Keratinocyte (primary cell): ENCODE measurements around the gene ALKBH5. TPM values are rescaled to one million over a fixed set of nuclear protein-coding genes. Genes with fewer than 3 reads are reported as not detected.

ENCODE experiments used
- DNase-seq: peaks from one replicate; pipeline ENCODE4 v3.0.0-alpha.2; 2011; ENCODE audit warnings: low read depth, missing footprints, low spot score
- FAIRE-seq: peaks from 2 replicates; lab custom pipeline; 2011; peaks lifted over from hg19 to GRCh38; lab: Jason Lieb, UNC
- H2AFZ ChIP-seq: 2 replicates; pipeline ENCODE4 v1.6.0; 2012; ENCODE audit warnings: low read length, control low read depth, inconsistent platforms; ENCODE audit not compliant: control insufficient read depth
- H3K27ac ChIP-seq: 2 replicates; pipeline ENCODE4 v1.5.1; 2011; ENCODE audit warnings: low read length; ENCODE audit not compliant: control insufficient read depth, insufficient read depth
- H3K27me3 ChIP-seq: 3 replicates; pipeline ENCODE4 v1.6.0; 2011; ENCODE audit warnings: low read length; ENCODE audit not compliant: control insufficient read depth, insufficient read depth; ENCODE audit errors: extremely low read depth
- H3K36me3 ChIP-seq, 2 experiments: 2 replicates in 1 of 2; 3 replicates in 1 of 2; pipeline ENCODE4 v1.5.1; 2011; ENCODE audit warnings: low read length in 2 of 2, mild to moderate bottlenecking in 1 of 2; ENCODE audit not compliant: control insufficient read depth in 2 of 2, insufficient read depth in 2 of 2; ENCODE audit errors: extremely low read depth in 1 of 2
- H3K4me1 ChIP-seq: 3 replicates; pipeline ENCODE4 v1.5.1; 2011; ENCODE audit warnings: low read length; ENCODE audit not compliant: control insufficient read depth, insufficient read depth; ENCODE audit errors: extremely low read depth
- H3K4me2 ChIP-seq: 3 replicates; pipeline ENCODE4 v1.6.0; 2011; ENCODE audit warnings: low read depth, low read length; ENCODE audit not compliant: control insufficient read depth, insufficient read depth; ENCODE audit errors: extremely low read depth
- H3K4me3 ChIP-seq, 3 experiments: fragments of 200-600 bp in 1 of 3; sonication (generic) in 1 of 3; 2 replicates in 2 of 3; 3 replicates in 1 of 3; pipeline ENCODE4 v1.5.1; 2011 to 2016; ENCODE audit warnings: low read length in 3 of 3, mild to moderate bottlenecking in 3 of 3, control low read depth in 2 of 3, inconsistent platforms in 1 of 3, low read depth in 1 of 3, mixed read lengths in 1 of 3, mixed run types in 1 of 3, moderate library complexity in 1 of 3; ENCODE audit not compliant: control insufficient read depth in 2 of 3, insufficient read depth in 2 of 3; ENCODE audit errors: extremely low read depth in 1 of 3
- H3K79me2 ChIP-seq: 2 replicates; pipeline ENCODE4 v1.6.0; 2012; ENCODE audit warnings: low read length; ENCODE audit not compliant: control insufficient read depth, insufficient read depth
- H3K9ac ChIP-seq: 3 replicates; pipeline ENCODE4 v1.6.0; 2011; ENCODE audit warnings: low read length; ENCODE audit not compliant: control insufficient read depth, insufficient read depth; ENCODE audit errors: extremely low read depth
- H3K9me1 ChIP-seq: 3 replicates; pipeline ENCODE4 v1.6.0; 2011; ENCODE audit warnings: low read length; ENCODE audit not compliant: control insufficient read depth, insufficient read depth; ENCODE audit errors: extremely low read depth
- H3K9me3 ChIP-seq: 2 replicates; pipeline ENCODE4 v1.5.1; 2012; ENCODE audit warnings: low read depth, low read length; ENCODE audit not compliant: control insufficient read depth
- H4K20me1 ChIP-seq: 3 replicates; pipeline ENCODE4 v1.6.0; 2011; ENCODE audit warnings: low read length; ENCODE audit not compliant: control insufficient read depth, insufficient read depth; ENCODE audit errors: extremely low read depth
- EZH2 ChIP-seq: IDR thresholded peaks from one replicate; pipeline ENCODE4 v1.6.1; 2012; ENCODE audit warnings: inconsistent platforms, mild to moderate bottlenecking, low read length, moderate library complexity
- dilution Hi-C: fragments of 300-500 bp; cut with MboI; formaldehyde crosslinking; loops from one replicate; pipeline ENCODE4 v1.7.0; 2020; ENCODE audit warnings: low sequenced_read_pairs; ENCODE audit not compliant: extremely low pct_ligation_motif_present
- polyA plus RNA-seq, 5 experiments: library from polyadenylated mRNA; depleted of rRNA in 3 of 5; stranded (reverse) in 3 of 5; stranded (forward) in 1 of 5; unstranded in 1 of 5; fragments of >200 nt; gene quantifications; 1 replicate in 1 of 5; 2 replicates in 3 of 5; 3 replicates in 1 of 5; pipeline versions ENCODE4 v1.2.1 to v1.2.3, GENCODE V29; 2011 to 2012; ENCODE audit warnings: missing spikeins in 2 of 5, low read depth in 1 of 5, low replicate concordance in 1 of 5
- TF ChIP-seq, protein P1 (sequence below), 3 experiments: IDR thresholded peaks in 1 of 3; conservative IDR thresholded peaks in 1 of 3; optimal IDR thresholded peaks in 1 of 3; 2 replicates in 2 of 3; 3 replicates in 1 of 3; pipeline versions ENCODE3 to v1.5.1; 2011; ENCODE audit warnings: low read length in 3 of 3, mild to moderate bottlenecking in 3 of 3, moderate library complexity in 2 of 3, control low read depth in 1 of 3, inconsistent platforms in 1 of 3; ENCODE audit not compliant: insufficient read depth in 2 of 3; ENCODE audit errors: extremely low read depth in 1 of 3

ALKBH5 gene
- polyA plus RNA-seq, 1 donor (not counting 4 experiments of a cell fraction or from before 2014, with no cell fraction given), result 50.2 TPM

DNA sequence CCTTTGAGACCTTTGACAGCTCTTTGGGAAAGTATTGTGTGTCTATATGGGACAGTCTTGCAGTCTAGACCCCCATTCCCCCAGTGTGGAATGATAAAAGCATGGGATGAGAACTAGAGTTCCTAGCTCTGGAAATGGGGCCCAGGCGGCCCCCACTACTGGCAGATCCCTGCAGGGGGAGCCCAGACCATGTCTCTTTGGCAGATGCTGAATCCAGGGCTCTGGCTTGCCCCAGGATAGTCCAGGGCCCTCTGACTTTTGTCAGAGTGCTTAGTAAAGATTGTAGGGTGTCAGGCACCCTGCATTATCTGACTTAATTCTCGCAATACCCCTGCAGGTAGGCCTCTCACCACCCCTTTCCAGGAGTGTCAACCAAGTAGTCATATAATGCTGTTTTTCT lies 8.3 kb downstream of the ALKBH5 start:
- Histone ChIP-seq H3K9ac (no peak overlapping the region), H3K36me3 (peaks cover 14 to 18% of the 10 kb centered on the region in 2 experiments)
- TF ChIP-seq EZH2, result no peak
- TF ChIP-seq, protein P1, sequence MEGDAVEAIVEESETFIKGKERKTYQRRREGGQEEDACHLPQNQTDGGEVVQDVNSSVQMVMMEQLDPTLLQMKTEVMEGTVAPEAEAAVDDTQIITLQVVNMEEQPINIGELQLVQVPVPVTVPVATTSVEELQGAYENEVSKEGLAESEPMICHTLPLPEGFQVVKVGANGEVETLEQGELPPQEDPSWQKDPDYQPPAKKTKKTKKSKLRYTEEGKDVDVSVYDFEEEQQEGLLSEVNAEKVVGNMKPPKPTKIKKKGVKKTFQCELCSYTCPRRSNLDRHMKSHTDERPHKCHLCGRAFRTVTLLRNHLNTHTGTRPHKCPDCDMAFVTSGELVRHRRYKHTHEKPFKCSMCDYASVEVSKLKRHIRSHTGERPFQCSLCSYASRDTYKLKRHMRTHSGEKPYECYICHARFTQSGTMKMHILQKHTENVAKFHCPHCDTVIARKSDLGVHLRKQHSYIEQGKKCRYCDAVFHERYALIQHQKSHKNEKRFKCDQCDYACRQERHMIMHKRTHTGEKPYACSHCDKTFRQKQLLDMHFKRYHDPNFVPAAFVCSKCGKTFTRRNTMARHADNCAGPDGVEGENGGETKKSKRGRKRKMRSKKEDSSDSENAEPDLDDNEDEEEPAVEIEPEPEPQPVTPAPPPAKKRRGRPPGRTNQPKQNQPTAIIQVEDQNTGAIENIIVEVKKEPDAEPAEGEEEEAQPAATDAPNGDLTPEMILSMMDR (optimal IDR thresholded peaks at IDR 0.05 in 1 of 3, IDR thresholded peaks at IDR 0.05 in 1 of 3, conservative IDR thresholded peaks at IDR 0.05 in 1 of 3; ENCODE audit: extremely low read depth in 1 of 3, insufficient read depth in 2 of 3, low read length in 3 of 3), result peak; percentile 10 to 28 (median 13)

DNA sequence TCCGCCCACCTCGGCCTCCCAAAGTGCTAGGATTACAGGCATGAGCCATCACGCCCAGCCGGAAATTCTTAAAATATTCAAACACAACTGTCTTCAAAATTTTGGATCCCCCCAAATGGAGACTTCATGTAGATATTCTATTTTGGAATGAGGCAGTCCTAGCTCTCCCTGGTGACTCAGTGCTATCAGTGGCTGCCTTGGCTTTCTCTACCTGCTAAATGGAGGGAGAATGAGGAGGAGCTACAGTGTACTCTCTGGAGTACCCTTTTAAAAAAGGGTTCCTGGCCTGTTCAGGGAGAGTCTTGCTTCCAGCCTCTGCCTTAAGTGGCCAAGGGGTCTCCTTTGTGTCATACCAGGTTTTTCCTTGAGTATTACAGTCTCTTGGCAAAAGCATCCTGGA lies 10.8 kb downstream of the ALKBH5 start:
- peaks cover 79% of the 10 kb centered on the region for H3K79me2 ChIP-seq
- H3K9me3 ChIP-seq, result no peaks in the 10 kb centered on the region
- no peak overlapping the region for H2AFZ ChIP-seq
- peaks cover 16 to 41% of the 10 kb centered on the region in 2 experiments for H3K36me3 ChIP-seq
- peak overlapping the region; percentile 22 for H3K27ac ChIP-seq
- no peak overlapping the region for H3K4me2 ChIP-seq
- TF ChIP-seq, protein P1 (optimal IDR thresholded peaks at IDR 0.05 in 1 of 3, IDR thresholded peaks at IDR 0.05 in 1 of 3, conservative IDR thresholded peaks at IDR 0.05 in 1 of 3; ENCODE audit: extremely low read depth in 1 of 3, insufficient read depth in 2 of 3, low read length in 3 of 3), result no peak
- no peak for TF ChIP-seq EZH2
- H3K4me3 ChIP-seq, result no peak overlapping the region
- peak; percentile 36 for FAIRE-seq
- no peak for DNase-seq
- dilution Hi-C loops, result no loop called here
- no peaks in the 10 kb centered on the region for H3K27me3 ChIP-seq
- peaks cover 5% of the 10 kb centered on the region for H3K9me1 ChIP-seq
- H3K9ac ChIP-seq, result no peak overlapping the region
- H4K20me1 ChIP-seq, result peaks cover 31% of the 10 kb centered on the region
- H3K4me1 ChIP-seq, result peaks cover 20% of the 10 kb centered on the region

More for the DNA sequence above, 8.3 kb downstream of the ALKBH5 start:
- DNase-seq, result no peak
- Histone ChIP-seq H3K9me1 (peaks cover 4% of the 10 kb centered on the region), H3K4me1 (peaks cover 24% of the 10 kb centered on the region), H3K4me2 (no peak overlapping the region), H3K9me3 (no peaks in the 10 kb centered on the region), H3K27me3 (no peaks in the 10 kb centered on the region), H2AFZ (no peak overlapping the region), H3K4me3 (no peak overlapping the region), H3K27ac (no peak overlapping the region), H4K20me1 (peaks cover 17% of the 10 kb centered on the region), H3K79me2 (peaks cover 78% of the 10 kb centered on the region)
- FAIRE-seq, result no peak
- dilution Hi-C loops, result no loop called here
